Central memory CD4-positive, alpha-beta T cell (primary cell): ENCODE data around the gene RCC2.
"Not testable (repeated sequence)": the region's sequence is repeated elsewhere in the genome, so short reads cannot be mapped to it uniquely, and the experiment has no call there.

Experiments used
- DNase-seq: peaks from one replicate; pipeline ENCODE4 v3.0.0; 2022

Gene RCC2

DNA sequence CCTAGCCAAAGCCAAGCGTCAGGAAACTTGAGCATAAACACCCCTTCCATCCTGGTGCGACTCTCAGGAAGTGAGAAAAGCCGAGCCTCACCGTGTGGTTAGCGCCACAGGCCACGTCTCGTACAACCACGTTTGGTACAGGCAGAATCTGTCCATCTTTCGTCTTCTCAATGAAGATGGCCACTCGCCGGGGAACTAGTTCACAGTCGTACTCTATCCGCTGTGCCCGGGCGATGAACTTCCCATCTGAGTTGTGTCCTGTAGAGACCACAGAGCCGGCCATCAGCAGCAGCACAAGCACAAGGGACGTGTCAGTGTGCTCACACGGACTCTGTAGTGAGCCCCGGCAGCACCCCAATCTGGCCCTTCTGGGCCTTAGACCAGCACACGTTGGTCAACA, 23.1 kb downstream of the RCC2 start:
- no peak for DNase-seq

DNA sequence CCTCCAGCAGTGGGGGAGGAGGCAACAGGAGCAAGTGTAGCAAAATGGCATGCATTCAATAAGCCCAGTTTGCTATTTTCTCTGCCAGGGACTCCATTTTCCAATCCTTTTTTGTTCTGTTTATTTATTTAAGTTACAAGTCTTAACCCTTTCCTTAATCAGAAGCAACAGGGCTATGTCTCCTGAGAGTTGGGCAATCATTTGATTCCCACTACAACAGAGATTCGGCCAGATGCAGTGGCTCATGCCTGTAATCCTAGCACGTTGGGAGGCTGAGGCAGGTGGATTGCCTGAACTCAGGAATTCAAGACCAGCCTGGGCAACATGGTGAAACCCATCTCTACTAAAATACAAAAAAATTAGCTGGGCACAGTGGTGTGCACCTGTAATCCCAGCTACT, 25.5 kb downstream of the RCC2 start:
- no peak for DNase-seq

DNA sequence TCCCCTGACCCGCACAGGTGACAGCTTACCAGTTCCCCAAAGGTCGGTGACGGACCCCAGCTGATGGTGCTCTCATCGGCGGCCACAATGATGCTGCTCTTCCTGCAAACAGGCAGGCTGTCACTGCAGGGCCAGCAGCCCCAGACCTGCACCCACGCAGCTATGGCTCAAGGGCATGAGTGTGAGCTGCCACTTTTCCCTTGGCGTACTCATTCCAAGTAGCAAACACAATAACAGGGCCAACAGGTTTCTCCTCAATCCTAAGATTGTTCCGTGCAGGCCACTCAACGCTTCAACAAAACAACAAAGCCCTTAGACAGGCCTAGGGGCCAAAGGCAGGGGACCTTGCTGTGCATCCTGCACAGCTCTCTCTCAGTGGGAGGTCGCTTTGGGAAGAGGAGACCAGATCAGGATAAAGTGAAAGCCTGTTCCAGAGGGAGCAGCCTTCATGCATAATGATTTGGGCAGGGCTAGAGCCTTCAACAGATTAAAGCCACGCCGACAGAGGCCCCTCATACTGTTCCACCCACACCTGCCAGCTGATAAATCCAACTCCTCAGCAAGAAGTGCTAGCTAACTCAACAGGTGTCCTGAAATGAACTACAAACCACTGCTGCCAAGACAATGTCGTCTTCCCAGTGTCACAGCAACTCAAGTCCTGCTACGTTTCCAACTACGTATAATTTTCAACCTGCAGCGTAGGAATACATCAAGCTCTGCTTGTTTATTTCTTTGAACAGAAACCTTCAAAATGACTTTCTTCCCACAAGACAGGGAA, 27.2 kb downstream of the RCC2 start:
- DNase-seq: no peak

DNA sequence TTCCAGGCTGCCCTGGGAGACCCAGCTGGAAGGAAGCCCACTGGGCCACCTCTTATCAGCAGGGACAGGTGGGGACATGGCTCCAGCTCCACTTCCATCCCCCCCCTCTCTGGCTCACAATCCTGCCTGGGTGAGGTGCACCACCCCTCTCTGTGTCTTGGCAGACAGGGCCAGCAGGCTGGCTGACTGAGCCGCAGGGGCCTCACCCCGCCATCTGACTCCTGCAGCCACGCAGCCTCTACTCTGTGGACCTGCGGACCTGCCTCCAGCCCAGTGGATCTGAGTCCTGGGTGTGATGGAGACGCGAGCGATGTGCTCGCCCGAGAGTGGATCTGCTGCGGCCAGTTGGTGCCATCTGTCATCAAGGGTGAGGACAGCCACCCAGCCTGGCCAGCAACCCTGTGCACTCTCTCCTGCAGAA, 30.1 kb downstream of the RCC2 start:
- DNase-seq: no peak

DNA sequence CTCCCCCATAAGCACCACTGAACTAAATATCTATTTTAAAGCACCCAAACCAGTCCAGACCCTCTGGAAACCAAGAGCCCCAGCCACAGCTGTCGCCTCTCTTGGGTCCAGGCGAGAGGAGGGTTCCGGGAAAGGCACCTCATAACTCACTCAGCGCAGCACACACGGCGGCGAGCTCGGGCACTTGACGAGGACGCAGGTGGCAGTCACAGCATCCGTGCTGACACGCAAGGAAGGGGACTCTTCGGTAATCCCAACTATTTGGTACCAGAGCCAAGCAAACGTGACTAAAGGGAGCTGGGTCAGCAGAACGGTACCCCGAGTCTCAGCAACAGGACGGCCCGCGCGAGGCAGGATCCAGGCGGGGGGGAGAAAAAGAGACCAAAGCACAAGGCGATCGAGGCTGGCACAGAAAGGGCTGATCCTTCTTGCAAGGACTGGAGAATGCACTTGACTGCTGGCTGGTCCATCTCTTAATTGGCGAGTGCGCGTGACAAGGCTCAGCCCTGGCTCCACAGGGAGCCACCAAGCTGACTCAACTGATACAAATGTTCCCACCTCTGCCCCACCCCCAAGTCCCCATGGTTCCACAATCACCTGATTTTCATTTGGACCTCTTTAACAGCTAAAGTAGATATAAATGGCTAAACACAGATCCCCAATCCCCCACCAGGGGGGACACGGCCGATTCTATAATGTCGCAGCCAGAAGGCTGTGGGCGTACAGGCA, 31.5 kb downstream of the RCC2 start:
- DNase-seq: not testable (repeated sequence)

DNA sequence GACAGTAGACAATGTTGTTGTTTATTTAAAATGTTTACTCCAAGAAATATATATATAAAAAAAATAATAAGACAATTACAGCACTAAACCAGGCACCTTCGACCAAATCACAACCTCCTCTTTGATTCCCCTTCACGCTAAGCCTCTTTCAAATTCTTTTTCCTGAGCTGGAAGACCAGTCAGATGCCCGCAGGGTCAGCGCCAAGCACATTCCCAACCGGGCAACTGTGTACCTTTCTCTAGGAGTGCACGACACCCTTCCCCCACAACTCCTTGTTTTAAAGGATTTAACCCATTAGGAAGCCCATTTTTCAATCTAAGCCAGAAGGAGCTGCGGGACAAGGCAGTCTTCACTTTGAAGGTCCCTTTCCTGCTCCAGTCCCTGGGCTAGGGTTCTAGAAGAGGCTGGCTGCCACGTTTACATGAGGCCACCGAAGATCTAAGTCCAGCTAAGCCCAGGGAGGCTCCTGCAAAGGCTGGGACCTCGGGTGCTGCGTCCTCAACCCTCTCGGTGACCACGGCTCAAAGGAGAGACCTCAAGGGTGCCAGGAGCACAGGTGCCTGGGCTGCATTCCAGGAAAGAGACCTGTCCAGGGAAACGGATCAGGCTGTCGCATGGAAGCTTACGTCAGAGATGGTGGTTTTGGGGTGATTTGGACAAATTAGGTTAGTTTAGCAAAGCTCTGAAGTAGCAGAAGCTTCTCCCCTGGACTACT, 32.6 kb downstream of the RCC2 start:
- DNase-seq: not testable (repeated sequence)

DNA sequence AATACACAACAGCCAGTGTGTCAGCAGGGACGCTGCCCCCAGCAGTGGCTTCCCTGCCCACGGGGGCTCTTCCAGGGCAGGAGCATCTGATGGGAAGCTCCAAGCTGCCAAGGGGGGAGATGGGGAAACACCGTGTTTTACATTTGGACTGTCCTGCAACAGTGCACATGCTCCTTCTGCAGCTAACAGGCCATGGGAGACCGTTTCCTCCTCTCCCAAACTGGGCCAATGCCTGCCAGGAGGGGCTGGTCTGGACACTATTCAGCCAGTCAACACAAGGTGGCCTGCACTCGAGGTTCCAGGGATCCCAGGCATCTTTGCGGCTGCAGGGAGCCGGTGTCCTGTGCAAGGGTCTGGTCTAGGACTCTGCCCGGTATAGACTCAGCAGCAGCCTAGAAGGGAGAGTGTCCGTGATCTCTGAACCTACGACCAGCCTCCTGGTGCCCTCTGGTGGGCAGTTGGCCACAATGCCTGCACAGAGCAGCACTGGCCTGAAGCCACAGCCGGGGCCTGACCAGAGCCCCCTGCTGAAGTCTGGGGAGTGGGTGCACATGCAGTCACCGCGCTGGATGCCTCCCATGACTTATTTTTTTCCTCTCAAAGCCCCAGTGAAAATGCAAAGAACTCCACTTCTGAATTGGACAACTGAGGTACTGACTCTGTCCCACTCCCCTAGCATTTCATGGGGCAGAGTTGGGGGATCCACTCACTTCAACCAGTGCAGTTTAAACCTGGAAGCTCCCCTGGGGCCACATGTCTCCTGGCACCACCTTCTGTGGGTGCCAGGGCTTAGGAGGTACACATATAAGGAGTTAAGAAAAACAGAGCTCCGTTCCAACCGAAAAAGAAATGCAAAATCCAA, 33.3 kb downstream of the RCC2 start:
- DNase-seq: no peak

DNA sequence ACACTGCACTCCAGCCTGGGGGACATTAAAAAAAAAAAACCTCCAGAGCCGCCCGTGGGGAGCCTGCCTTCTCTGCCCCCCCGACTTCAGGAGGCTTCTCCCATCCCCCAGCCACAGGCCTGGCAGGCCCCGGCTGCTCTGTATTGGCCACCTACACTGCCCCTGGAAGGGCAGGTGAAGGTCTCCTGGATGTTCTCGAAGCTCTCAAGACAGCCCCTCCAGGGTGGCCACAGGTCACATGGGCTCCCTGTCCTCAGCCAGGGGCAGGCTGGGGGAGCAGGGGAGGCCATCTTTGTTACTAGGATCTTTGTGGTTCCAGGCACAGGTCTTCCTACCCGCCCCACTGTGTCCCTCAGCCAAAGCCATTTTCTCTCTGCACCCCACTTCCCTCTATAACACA, 34.7 kb downstream of the RCC2 start:
- no peak for DNase-seq

DNA sequence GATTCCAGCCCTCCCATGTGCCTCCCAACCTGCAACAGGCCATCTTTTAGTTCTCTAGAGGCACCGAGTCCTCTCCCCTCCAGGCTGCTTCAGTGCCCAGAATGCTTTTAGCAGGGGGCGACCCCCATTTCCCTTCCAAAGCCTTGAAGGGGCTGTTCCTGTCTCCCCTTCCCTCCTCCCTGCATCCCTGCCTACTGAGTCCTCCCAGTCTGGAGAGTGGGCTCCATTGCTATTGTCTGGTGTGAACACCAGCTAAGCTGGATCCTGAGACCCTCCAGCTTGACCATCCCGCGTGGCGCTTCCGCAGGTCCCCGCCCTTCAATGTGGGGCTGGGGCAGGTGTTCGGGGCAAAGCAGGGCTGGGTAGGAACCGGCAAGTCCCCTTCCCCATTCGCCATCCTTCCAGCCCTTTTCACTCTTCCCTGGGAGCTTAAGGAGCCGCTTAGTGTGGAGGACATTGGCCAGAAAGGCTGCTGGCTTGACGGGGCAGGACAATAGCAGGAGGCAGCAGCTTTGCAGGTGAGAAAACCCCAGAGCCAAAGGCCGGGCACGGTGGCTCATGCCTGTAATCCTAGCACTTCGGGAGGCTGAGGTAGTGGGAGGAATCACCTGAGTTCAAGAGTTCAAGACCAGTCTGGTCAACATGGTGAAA, 35.3 kb downstream of the RCC2 start:
- DNase-seq: no peak

DNA sequence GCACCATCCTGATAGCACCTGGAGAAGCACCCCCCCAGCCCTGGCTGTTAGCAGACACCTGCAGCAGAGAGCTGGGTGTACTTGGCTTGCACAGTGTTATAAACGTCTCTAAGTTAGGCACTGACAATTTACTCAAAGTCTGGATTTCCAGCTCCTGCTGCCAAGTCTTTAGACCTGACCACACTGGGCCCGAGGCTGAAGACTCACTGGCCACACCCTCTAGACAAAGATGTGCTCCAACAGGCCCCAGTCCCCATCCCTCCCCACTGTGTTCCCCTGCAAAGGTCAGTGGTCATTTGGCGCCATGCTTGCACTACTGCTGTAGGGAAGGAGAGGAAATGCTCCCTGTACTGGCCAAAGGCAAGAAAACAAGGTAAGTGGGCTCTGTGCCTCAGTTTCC, 36.4 kb downstream of the RCC2 start:
- no peak for DNase-seq

DNA sequence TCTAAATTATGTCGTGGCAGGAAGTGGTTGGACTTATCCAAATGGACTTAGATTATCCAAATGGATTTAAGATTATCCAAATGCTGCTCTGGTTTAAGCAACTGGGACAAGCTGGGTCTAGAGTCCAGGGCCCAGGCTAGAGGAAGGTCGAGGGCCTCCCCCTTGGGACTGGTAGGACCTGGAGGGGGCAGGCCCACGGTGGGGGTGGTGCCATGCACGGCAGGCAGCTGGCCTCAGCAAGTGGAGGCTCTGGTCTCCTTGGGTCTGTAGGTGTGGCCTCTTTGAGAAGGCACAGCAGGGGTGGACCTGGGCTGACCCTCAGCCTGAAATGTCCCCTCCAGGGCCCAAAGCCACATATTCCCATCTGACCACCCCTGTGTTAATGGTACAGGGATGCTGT, 37.6 kb downstream of the RCC2 start:
- DNase-seq: no peak

DNA sequence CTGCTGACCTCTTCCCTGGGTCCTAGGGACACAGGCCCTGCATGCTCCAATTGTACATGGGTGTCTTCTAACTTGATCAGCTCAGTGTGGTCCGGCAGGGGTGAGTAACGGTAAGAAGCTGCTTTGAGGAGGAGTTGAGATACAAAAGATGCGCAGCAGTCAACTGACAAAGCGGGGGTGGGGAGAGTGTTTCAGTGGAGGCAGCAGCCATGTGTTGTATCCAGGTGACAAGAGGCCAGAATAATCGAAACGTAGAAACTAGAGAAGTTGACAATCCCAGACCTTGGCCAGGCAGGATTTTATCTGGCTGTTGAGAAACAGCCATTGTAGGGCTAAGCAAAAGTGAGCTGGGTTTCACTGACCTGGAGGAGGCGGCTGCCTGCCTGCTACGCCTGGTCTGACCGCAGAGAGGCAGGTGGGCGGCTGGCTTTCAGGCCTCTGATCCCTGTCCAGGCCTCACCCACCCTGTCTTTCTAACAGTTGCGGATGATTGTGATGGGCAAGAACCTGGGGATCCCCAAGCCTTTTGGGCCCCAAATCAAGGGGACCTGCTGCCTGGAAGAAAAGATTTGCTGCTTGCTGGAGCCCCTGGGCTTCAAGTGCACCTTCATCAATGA, 38.6 kb downstream of the RCC2 start:
- no peak for DNase-seq

DNA sequence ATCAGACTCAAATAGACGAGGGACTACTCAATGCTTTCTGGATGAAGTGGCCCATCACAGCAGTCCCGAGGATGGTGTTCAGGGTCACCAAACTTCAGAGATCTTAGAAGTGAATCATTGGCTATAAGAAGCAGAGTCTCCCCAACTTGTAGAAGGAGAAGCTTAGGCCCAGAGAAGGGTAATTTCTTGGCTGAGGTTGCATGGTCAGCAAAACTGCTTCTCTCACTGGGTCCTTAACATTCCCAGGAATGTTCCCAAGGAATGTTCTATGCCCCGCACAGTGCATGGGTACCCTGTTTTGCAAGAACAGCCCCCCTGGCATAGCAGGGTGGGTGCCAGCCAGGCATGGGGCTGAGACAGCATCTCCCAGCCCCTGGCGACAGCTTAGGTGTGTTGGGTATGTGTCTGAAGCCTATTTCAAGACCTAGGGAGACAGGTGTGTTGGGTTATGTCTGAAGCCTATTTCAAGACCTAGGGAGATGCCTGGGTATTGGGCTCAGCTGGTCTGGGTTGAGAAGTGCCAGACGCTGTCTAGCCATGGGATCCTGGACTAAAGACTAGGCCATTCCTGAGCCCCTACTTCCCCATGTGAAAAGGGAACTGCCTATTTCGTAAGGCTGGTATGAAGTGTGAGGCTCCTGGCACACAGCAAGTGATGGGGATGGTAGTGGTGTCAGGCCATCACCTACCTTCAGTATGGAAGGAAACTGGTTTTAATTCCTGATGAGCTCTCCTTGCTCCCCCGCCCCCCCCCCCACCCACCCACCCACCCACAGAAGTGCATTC, 41.4 kb downstream of the RCC2 start:
- no peak for DNase-seq

DNA sequence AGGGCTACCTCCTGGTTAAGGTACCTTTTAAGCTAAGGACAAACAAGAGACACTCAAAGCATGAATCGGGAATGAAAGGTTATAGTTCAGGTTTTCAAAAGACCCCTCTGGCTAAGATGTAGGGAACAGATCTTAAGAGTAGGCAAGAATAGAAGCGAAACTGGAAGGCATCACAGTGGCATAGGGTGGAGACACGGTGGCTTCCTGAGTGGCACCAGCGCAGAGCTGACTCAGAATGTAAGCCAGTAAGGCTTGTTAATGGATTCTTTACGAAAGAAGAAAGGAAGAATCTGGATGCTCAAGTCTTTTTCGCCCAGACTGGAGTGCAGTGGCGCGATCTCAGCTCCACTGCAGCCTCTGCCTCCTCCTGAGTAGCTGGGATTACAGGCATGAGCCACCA, 46.2 kb downstream of the RCC2 start:
- DNase-seq: no peak

DNA sequence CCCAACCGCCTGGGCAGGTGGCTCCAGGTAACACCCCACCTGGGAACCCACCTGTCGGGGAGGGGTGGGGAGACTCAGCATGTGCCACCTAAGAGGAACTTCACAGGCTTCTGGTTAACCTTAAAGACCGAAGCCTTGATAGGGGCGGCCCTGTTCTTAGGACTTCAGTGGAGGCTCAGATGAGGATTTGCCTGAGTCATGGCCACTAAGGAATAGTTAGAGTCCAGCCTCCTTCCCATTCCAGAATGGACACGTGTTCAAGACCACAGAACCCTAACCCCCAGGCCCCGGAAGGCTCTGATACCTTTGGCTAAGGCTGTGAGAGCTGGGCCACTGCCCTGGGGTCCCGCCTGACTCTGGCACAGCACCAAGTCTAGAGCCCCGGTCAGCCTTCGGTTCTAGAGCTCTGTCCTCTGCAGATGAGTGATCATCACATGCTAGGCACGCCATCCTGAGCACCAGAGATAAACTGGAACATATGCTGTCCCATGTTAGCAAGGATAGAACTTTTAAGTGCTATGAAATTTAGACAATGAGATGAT, 47.2 kb downstream of the RCC2 start:
- no peak for DNase-seq

DNA sequence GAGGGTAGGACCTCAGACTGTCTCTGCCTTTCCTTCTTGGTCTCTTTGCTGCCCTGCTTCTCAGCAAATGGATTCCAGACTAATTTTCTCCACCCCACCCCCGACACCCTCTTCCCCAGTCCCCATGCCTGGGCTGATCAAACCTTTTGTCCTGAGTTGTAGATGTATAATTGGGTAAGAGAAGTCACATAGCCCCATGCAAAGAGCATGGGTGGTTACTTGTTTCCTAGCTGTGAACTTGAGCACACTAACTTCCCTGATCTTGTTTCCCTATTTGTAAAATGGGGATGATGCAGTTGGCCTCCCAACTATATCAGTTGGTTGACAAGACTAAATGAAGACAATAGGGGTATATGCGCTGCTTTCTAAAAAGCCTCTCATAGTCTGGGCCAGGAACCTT, 58.3 kb downstream of the RCC2 start:
- no peak for DNase-seq

DNA sequence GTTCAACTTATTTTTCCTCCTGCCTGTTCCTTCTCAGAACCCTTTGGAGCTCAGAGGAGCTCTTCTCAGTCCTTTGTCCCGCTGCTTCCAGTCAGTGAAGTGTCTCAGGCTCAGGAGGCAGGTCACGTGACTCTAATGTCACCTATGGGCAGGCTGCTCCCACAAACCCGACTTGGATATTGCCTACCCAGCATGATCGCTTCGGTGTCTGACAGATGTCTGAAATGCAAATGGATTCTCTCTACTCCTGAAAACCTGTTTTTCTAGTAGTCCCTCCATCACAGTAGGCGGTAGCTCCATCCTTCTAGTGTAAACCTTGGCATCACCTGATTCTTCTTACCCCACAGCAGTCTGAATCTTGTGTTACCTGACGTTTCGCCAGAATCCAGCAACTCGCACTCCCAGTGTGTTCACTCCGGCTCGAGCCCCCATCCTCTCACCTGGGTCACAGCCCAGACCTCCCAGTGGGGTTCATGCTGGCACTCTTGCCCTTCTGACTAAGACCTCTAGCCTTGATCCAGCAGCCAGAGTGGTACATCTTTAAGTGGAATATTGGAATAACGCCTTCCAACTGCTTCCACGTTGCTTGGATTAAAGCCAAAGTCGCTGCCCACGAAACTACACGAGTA, 62.0 kb downstream of the RCC2 start:
- no peak for DNase-seq

DNA sequence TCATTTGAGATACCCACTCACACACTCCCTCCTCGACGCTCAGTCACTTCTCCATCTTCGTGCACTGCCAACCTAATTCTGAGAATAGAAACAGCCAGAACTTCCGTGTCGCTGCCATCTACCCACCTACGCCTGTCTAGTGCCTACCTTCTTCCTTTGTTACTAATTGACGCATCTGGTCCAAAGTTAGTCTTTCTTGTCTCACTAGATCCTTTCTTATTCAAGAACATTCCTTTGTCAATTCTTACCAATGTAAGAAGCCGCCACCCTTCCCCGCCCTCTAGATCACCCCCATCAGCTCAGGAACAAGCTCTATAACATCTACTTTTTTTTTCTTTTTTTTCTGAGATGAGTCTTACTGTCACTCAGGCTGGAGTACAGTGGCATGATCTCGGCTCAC, 63.8 kb downstream of the RCC2 start:
- no peak for DNase-seq

DNA sequence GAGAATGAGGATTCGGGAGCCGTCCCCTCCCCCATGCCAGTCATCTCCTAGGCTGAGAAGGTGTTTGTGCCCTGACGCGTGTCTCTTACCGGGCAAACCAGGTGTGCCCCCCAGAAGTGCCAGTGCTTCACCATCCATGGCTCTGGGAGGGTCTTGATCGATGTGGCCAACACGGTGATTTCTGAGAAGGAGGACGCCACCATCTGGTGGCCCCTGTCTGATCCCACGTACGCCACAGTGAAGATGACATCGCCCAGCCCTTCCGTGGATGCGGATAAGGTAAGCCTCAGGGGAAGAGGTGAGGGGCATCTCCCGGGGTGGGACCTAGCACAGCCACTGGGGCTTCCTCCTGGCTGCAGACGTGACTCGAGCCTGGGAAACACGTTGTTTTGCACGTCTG, 66.5 kb downstream of the RCC2 start:
- no peak for DNase-seq

DNA sequence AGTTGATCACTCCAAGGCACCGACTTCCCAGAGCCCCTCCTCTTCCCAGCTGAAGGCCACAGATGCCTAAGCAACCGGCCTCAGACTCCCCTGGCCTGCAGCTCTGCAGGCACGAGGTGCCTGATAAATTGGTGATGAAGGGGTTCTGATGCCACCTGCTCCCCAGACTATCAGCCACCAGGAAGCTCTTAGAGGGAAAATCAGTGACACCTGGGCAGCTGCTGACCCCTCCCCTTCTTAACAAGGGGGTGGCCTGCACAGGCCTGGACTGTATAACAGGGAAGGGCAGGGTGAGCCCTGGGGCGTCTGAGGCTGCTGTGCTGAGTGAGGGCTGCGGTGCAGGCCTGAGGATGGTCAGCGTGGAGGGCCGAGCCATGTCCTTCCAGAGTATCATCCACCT, 67.6 kb downstream of the RCC2 start, which contains the start of gene PADI6:
TSS of gene PADI6 (plus strand) at position 301 of the 400 bp plus-strand sequence. CDS start at position 351, 50 bp downstream.
- no peak for DNase-seq
